Left colon (tissue), 2 donors: Measurements from ENCODE around the gene HECTD3. TPM values are rescaled to one million over a fixed set of nuclear protein-coding genes. Genes with fewer than 3 reads are reported as not detected.

Source experiments
- ATAC-seq: fragments of 200-7000 bp; cut with Tn5 transposase; one replicate; pipeline ENCODE4 v1.9.1; 2020; ENCODE audit warnings: mild to moderate bottlenecking, moderate library complexity
- DNase-seq, 2 donors: peaks; one replicate each; pipeline ENCODE4 v3.0.0-alpha.2; 2020
- intact Hi-C, 2 donors: fragments of 100-400 bp; cut with DNase I in 1 of 2; cut with micrococcal nuclease in 1 of 2; formaldehyde crosslinking; loops; one replicate each; pipeline versions ENCODE4 v1.11.2 to v1.14.0; 2022; cut with DNase I, micrococcal nuclease
- total RNA-seq, 2 donors: library from RNA; stranded (reverse); fragmentation: NEBNext Ultra II Directional; extraction: Animal tissue kit (Norgen Biotek cat#: 25700); gene quantifications; one replicate each; pipeline ENCODE4 v1.2.1, GENCODE V29; 2021
- donor health status: DM: no; HTN: no; CAD: no.
- donor health status: DM: yes; HTN: yes; CAD: no.

HECTD3 gene
- total RNA-seq, 2 donors from 2014 or later = 112 to 126 TPM

DNA sequence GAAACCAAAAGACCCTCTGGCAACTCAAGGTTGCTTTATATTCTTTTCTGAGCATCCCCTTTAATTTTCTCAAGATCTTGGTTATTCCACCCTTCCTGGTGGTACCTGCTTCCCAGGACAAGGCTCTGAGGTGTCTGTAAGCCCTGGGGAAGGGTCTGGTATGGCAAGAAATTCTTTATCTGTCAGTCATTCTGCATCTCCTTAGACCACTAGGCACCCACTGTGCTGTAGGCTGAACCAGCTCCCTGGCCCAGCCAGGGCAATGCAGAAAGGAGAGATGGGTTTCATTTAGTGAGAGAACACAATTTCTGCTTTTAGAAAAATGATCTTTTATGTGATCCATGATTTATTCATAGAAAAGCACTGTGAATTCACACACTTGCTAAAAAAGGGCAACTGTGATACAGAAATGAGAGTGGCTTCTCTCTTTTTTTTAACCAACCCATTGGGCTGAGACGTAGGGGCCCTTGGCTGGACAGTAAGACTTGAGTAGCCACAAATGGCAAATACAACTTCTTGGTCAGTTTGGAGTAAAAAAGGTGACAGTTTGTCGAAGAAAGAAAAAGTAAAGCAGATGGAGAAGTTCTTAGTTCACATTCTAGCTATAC is 5.1 kb upstream of the HECTD3 start:
- DNase-seq (no peak), ATAC-seq (no peak)
- intact Hi-C loops = loop anchor here (5.0 to 10.0 kb wide), 2 partner anchors 221 to 281 kb away; no protein-coding TSS in a partner anchor

- ATAC-seq (no peak), DNase-seq (no peak)
- intact Hi-C loops = loop anchor here (2.0 to 10.0 kb wide), 3 partner anchors 221 to 285 kb away; no protein-coding TSS in a partner anchor
These were observed 4.6 kb upstream of the HECTD3 start for GRCh38 chr1:45015683-45016082.

- ATAC-seq = no peak
- peak; percentile 69 to 83 for DNase-seq
- intact Hi-C loops = loop anchor here (2.0 to 10.0 kb wide), 4 partner anchors 220 to 478 kb away; partner anchors contain the start of gene TESK2 (in 1 of the 2)
These were observed 3.4 kb upstream of the HECTD3 start for GRCh38 chr1:45014321-45015028.

DNA sequence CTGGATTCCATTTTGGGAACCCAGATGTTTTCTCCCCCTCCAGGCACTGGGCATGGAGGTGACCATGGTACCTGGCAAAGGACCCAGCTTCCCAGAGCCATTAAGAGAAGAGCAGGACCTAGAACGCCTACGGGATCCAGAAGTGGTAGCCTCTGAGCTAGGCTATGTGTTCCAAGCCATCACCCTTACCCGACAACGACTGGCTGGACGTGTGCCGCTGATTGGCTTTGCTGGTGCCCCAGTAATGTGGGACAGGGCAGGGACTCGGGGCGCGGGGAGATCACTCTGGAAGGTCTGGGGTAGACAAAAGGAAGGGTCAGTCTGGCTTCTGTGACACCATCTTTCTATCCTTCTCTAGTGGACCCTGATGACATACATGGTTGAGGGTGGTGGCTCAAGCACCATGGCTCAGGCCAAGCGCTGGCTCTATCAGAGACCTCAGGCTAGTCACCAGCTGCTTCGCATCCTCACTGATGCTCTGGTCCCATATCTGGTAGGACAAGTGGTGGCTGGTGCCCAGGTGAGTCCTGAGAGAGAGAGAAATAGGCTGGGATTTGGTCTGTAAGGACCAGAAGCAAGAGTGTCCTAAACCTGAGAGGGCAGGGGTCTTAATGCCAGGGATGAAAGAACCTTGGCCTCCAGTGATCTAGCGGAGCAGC is 2.6 kb upstream of the HECTD3 start:
- intact Hi-C loops = loop anchor here in 1 of 2 donors (2.0 to 10.0 kb wide), 3 partner anchors 219 to 479 kb away; partner anchors contain the start of gene TESK2
- no peak for ATAC-seq
- DNase-seq = no peak

DNA sequence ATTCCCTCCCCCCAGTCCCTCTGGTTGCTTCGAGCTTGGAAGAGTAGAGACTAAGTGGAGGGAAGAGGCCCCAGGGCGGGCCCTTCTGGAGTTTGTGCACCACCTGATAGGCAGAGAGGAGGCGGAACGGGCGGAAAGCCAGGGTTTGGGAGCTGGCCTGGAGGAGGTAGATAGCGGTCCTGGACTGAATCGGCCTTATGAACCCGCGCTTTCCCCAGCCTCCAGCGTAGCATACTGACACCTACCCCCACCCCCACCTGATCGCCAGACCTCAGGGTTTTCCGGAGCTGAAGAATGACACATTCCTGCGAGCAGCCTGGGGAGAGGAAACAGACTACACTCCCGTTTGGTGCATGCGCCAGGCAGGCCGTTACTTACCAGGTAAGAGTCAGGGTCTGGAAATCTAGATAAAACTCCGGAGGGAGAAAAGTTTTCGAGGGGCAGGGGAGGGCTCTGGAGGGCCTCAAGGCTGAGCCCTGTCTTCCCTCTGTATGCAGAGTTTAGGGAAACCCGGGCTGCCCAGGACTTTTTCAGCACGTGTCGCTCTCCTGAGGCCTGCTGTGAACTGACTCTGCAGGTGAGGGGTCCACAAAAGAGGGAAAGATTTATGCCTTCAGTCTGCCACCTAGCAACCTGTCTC is 1.6 kb upstream of the HECTD3 start:
- DNase-seq = peak; percentile 70 to 81
- intact Hi-C loops = loop anchor here in 1 of 2 donors (5.0 to 10.0 kb wide), 2 partner anchors 218 to 480 kb away; partner anchors contain the start of gene TESK2
- peak; percentile 22 for ATAC-seq

DNA sequence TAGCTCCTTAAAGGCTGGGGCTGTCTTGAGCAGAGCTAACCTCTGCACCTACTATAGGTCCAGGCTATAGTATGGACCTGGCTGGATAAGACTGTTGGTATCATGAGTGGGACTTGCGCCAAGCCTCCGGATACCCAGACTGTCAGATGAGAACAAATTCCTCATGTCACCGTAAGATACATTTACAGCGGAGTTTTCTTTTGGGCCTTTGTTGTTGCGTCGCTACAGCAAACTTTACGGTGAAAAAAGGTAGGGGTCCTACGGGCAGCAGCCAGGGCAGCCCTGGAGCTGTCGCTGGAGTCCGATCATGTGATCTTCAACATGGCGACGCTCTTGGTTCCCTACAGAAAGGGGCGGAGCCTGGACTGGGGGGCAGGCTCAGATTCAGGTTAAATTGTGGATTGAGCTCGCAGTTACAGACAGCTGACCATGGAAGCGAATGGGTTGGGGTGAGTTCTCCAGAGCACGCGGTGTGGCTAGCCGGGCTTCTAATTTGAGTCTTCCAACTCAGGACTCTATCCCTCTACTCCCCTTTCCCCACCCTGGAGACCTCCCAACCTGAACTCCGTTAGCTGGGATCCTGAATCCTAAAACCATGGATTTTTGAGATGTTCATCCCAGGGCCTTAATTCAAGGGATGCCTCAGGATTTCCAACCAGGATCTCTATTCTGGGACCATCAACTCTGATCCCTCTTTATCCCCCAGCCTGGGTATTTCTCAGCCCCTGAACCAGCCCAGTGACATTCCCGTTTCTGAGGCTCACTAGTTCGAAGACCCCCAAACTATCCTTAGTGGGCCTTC is 914 bp upstream of the HECTD3 start, which contains the start of gene UROD:
Gene UROD (plus strand): TSS at position 418 of the 802 bp plus-strand sequence. CDS start 12 bp downstream, at position 430.
- DNase-seq = peak; percentile 93 to 94
- ATAC-seq = peak; percentile 77
- intact Hi-C loops = loop anchor here in 1 of 2 donors (5.0 to 10.0 kb wide), 2 partner anchors 217 to 480 kb away; partner anchors contain the start of gene TESK2

GRCh38 chr1:45009956-45010854 is 919 bp downstream of the HECTD3 start:
- peak; percentile 73 to 78 for DNase-seq
- intact Hi-C loops = loop anchor here in 1 of 2 donors (5.0 to 10.0 kb wide), 2 partner anchors 215 to 482 kb away; partner anchors contain the start of gene TESK2
- peak; percentile 73 for ATAC-seq

DNA sequence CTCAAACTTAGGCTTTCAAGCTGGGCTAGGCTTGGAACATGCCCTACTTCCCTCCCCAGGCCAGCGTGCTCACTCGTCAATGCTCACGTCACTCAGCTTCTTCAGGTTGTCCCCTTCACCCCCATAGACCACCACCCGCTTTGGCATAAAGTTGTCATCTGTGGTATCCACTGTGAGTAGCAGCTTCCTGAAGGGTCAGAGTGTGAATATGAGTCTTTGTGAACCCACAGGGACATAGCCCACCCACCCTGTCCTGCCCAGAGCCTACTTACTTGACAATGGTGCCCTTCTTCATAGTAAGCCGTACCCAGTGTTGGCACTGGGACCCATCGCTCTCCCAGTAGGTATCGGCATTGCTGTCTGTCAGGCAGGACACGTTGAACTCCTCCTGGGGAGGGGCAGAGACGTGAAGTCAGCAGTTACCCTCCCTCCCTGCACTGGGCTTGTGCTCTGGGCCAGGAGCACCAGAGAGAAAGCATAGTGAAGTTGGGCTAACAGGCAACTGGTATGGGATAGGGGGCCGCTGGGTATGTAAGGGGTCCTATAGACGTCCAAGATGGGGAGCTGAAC is 1.7 kb downstream of the HECTD3 start:
- intact Hi-C loops = no loop called here
- no peak for DNase-seq

DNA sequence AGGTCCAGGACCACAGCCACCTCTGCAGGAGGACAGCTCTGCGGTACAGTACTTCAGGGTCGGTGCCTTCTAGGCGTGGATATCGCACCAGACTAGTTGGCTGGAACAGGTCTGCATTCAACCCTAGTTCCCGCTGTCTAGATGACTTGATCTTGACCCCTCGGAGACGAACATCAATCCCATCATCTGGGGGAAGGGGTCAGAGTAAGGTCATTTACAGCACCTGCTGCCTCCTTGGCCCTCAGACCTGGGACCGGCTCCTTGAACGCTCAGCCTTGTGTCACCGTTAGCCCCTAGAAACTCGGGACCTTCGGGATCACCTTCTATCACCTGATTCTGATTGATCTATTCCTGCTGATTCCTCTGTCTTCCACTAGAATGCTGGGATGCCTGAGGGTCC is 2.6 kb downstream of the HECTD3 start:
- DNase-seq = no peak
- intact Hi-C loops = no loop called here
- no peak for ATAC-seq

More for the DNA sequence above, 1.7 kb downstream of the HECTD3 start:
- ATAC-seq = no peak

DNA sequence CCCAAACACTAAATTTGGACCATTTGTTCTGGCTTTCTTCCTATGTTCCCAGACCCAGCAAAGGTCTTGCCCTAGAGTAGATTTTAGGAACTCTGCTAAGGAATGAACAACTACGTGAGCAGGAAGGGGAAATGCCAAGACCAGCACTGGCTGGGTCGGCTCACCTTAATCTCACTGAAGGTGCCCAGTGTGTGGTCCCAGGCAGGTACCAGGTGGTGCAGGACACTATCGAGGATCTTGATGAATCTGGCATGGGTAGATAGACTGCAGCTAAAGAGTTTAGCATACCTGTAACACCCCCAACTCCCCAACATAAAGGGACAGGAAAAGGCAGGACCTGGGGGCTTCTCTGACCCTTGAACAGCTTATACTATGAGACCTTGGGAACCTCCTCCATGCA is 3.0 kb downstream of the HECTD3 start:
- intact Hi-C loops = no loop called here

GRCh38 chr1:45007311-45007710 is 3.8 kb downstream of the HECTD3 start:
- no peak for ATAC-seq
- DNase-seq = no peak
- intact Hi-C loops = no loop called here

More for the DNA sequence above, 3.0 kb downstream of the HECTD3 start:
- no peak for DNase-seq
- ATAC-seq = no peak

- intact Hi-C loops = no loop called here
- DNase-seq = no peak
- ATAC-seq = no peak
These were observed 5.4 kb downstream of the HECTD3 start for GRCh38 chr1:45005761-45006160.

DNA sequence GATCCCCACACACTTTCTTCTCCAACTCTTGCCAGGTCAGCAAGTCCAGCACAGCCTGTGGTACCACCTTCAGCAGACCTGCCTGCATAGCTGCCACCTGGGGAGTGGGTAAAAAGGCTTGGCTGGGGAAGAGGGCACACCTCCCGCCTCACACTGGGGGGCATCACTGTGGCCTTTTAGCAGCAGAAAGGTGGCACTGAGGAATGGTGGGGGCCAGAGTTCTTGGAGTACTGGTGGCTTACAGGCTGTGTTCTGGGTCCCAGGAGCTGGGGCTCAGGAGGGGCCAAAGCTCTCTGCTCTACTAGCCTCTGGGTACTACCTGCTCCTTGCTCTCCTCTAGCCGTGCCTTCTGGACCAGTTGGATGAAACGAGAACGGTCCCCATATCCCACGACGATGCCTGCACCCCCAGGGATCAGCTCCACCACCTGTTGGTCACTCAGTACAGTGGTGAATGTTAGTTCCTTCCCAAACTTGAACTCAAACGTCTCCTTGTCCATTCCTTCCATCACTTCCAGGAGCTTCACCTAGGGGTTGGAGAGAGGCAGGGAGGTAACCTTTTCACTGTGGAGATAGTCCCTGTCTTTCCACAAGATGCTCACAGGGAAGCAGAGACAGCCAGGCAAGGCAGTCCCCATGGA is 6.7 kb downstream of the HECTD3 start:
- intact Hi-C loops = no loop called here
- DNase-seq (no peak), ATAC-seq (no peak)

DNA sequence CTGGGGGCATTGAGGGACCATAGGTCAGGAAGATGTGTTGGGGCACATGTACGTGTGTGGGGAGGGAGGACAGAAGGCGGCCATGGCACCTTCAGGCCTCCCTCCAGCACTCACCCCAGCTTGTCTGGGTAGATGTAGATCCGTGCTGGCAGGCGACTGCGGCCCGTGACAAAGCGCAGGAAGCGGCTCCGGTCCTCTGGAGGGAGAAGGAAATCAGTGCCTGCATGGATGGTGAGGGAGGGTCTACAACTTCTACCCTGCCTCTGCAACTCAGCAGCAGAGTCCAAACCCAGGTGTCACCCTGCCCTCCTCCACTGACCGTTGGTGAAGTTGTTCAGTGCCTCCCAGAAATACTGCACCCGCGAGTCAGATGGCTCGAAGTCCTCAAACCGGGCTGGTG is 7.4 kb downstream of the HECTD3 start:
- DNase-seq (no peak), ATAC-seq (peak; percentile 4)
- intact Hi-C loops = no loop called here

- no peak for DNase-seq
These were observed 8.2 kb downstream of the HECTD3 start for GRCh38 chr1:45002650-45003645.

More at GRCh38 chr1:45002650-45003645, 8.2 kb downstream of the HECTD3 start:
- peak; percentile 56 for ATAC-seq
- intact Hi-C loops = no loop called here
